Gastroesophageal sphincter (tissue), 4 donors: Measurements from ENCODE around the gene TUBA1B. TPM values are rescaled to one million over a fixed set of nuclear protein-coding genes. Genes with fewer than 3 reads are reported as not detected.

Experiments
- ATAC-seq: fragments of 150-250 bp; one replicate; pipeline ENCODE4 v1.9.1; 2016; ENCODE audit warnings: mild to moderate bottlenecking, moderate library complexity
- H3K27ac ChIP-seq, 4 donors: fragments of 200-600 bp; sonication (generic) in 3 of 4; 1 replicate in 3 of 4; 2 replicates in 1 of 4; pipeline ENCODE4 v1.5.1; 2016 to 2019
- H3K27me3 ChIP-seq: fragments of 200-600 bp; sonication (generic); one replicate; pipeline ENCODE4 v1.5.1; 2019
- H3K36me3 ChIP-seq, 2 donors: fragments of 200-600 bp; sonication (generic); one replicate each; pipeline ENCODE4 v1.5.1; 2019; ENCODE audit warnings: control low read depth in 1 of 2
- H3K4me1 ChIP-seq, 3 donors: fragments of 200-600 bp; sonication (generic); 1 replicate in 2 of 3; 2 replicates in 1 of 3; pipeline ENCODE4 v1.5.1; 2016 to 2019; ENCODE audit warnings: control low read depth in 2 of 3
- H3K4me3 ChIP-seq, 2 donors: fragments of 200-600 bp; sonication (generic); one replicate each; pipeline ENCODE4 v1.5.1; 2019; ENCODE audit warnings: mild to moderate bottlenecking in 1 of 2, moderate library complexity in 1 of 2
- H3K9me3 ChIP-seq, 3 donors: fragments of 200-600 bp; sonication (generic); one replicate each; pipeline ENCODE4 v1.5.1; 2017 to 2019; ENCODE audit warnings: control low read depth in 2 of 3
- EP300 ChIP-seq: sonication (generic); formaldehyde crosslinking; IDR thresholded peaks from one replicate; pipeline ENCODE4 v1.6.1; 2017; ENCODE audit warnings: antibody characterized with exemption, mild to moderate bottlenecking
- POLR2A ChIP-seq, 2 donors: fragments of 450-650 bp; IDR thresholded peaks; one replicate each; pipeline ENCODE4 v1.6.1; 2017; ENCODE audit warnings: antibody characterized with exemption in 2 of 2, mild to moderate bottlenecking in 2 of 2, moderate library complexity in 1 of 2
- POLR2AphosphoS5 ChIP-seq: sonication (generic); formaldehyde crosslinking; IDR thresholded peaks from one replicate; pipeline ENCODE4 v1.6.1; 2017; ENCODE audit warnings: antibody characterized with exemption
- WGBS, 2 donors: methylation state at CpG; one replicate each; pipeline ENCODE4 v1.1.5; 2018; ENCODE audit warnings: low coverage in 1 of 2; 5-methylcytosine and 5-hydroxymethylcytosine counted together
- total RNA-seq, 4 donors: library from RNA; depleted of rRNA; stranded (reverse); fragments of >200 nt; gene quantifications; one replicate each; pipeline ENCODE4 v1.1.0, GENCODE V29; 2016
- TF ChIP-seq, protein P1 (sequence below), 4 experiments: fragments of 200-600 bp in 2 of 4; fragments of 450-650 bp in 2 of 4; sonication (generic) in 1 of 4; IDR thresholded peaks; one replicate each; pipeline ENCODE4 v1.5.1; 2017 to 2019; ENCODE audit warnings: antibody characterized with exemption in 4 of 4, mild to moderate bottlenecking in 2 of 4, moderate library complexity in 2 of 4

Gene TUBA1B
- total RNA-seq, 4 donors from 2014 or later, result 568 to 1,050 (median 731) TPM

DNA sequence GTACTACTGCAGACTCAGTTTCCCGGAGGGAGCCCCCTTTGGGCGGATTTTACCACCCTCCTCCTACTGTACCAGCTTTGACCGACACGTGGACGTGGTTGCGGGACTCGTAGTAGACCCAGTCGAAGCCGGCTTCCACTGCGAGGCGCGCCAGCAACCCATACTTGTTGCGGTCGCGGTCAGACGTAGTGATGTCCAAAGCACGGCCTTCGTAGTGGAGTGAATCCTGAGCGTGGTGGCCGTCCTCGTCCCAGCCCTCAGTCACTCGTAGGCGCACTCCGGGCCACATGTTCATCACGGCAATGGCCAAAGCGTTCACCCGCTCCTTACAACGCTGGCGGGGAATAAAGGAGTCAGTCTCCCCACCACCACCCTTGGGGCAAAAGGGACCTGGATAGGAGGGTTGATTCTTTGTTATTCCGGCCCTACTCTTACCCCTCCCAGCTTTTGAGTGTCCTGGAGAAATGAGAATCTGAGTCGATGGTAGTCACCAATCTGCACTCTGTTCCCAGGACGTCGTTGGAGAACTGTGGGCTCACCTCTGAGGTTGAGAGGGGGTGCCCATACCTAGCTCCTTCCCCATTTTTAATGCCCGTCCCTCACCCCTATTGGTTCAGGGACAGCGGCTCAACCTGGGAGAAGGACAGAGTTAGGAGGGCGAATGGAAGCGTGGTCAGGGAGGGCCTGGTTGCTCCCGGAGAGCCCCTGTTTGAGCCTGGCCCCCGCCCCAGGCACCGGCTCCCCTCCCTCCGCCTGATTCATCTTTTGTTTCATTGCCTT is 39.9 kb downstream of the TUBA1B start:
- peaks cover 0 to 76% (median 48%) of the 10 kb centered on the region in 3 donors for H3K4me1 ChIP-seq
- H3K27me3 ChIP-seq, result peaks cover 67% of the 10 kb centered on the region
- peak overlapping the region in 1 of 2 donors; percentile 39 for H3K4me3 ChIP-seq
- peaks cover 0 to 6% of the 10 kb centered on the region in 2 donors for H3K36me3 ChIP-seq
- TF ChIP-seq POLR2A (IDR thresholded peaks at IDR 0.05) (no peak), EP300 (no peak), POLR2AphosphoS5 (no peak)
- TF ChIP-seq, protein P1, sequence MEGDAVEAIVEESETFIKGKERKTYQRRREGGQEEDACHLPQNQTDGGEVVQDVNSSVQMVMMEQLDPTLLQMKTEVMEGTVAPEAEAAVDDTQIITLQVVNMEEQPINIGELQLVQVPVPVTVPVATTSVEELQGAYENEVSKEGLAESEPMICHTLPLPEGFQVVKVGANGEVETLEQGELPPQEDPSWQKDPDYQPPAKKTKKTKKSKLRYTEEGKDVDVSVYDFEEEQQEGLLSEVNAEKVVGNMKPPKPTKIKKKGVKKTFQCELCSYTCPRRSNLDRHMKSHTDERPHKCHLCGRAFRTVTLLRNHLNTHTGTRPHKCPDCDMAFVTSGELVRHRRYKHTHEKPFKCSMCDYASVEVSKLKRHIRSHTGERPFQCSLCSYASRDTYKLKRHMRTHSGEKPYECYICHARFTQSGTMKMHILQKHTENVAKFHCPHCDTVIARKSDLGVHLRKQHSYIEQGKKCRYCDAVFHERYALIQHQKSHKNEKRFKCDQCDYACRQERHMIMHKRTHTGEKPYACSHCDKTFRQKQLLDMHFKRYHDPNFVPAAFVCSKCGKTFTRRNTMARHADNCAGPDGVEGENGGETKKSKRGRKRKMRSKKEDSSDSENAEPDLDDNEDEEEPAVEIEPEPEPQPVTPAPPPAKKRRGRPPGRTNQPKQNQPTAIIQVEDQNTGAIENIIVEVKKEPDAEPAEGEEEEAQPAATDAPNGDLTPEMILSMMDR (IDR thresholded peaks at IDR 0.05), result no peak
- no peaks in the 10 kb centered on the region for H3K9me3 ChIP-seq
- no peak for ATAC-seq
- WGBS, 2 donors, result 33 to 42% methylated on average over 3 to 16 of the region's 41 CpGs
- peak overlapping the region in 3 of 4 donors; percentile 48 to 65 (median 49) for H3K27ac ChIP-seq

DNA sequence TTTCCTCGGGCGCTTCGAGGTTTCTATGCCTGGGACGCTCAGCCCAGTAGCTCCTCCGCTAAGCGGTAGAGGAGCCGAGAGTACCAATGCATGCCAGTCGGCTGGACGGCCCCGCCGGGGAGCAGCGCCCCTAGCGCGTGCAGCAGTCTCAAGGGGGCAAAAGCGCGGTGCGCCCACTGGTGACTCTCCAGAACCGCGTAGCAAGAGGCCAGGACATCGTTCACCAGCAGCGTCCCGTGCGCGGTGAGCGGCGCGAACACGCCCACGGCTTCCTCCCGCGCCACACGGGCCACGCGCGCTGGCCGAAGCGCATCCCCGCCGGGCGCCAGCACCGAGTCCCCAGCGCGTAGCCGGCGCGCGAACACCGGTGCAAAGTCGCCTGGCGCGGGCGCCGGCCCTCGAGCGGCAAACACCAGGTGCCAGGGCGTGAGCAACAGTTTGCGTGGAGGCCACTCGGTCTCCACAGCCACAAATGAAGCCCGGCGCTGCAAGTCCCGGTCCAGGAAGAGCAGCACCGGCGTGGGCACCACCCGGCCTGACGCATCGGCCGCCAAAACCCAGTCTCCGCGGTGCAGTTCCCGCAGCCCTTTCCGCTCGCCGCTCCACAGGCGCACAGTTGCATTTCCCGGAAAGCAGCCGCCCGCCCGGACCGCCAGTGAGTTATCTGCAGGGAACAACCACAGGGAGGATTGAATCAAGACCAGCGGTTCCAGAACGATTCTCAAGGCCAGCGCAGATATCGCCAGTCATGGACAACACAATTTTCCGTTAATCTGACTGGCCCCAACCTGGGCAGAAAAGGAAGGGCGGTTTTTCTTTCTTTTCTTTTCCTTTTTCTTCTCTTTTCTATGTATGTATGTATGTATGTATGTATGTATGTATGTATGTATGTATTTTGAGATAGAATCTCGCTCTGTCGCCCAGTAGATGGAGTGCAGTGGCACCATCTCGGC is 41.1 kb downstream of the TUBA1B start:
- TF ChIP-seq EP300 (no peak), POLR2AphosphoS5 (peak; percentile 20)
- TF ChIP-seq, protein P1 (IDR thresholded peaks at IDR 0.05), result peak in 2 of 4 experiments; percentile 21 to 38
- H3K9me3 ChIP-seq, result no peaks in the 10 kb centered on the region
- no peak for ATAC-seq
- H3K36me3 ChIP-seq, result no peaks in the 10 kb centered on the region
- H3K27ac ChIP-seq, result no peak overlapping the region
- H3K4me3 ChIP-seq, result peak overlapping the region in 1 of 2 donors; percentile 46
- 27 to 44% methylated on average over 6 to 11 of the region's 88 CpGs for WGBS, 2 donors
- peaks cover 0 to 82% (median 48%) of the 10 kb centered on the region in 3 donors for H3K4me1 ChIP-seq
- H3K27me3 ChIP-seq, result peaks cover 67% of the 10 kb centered on the region

DNA sequence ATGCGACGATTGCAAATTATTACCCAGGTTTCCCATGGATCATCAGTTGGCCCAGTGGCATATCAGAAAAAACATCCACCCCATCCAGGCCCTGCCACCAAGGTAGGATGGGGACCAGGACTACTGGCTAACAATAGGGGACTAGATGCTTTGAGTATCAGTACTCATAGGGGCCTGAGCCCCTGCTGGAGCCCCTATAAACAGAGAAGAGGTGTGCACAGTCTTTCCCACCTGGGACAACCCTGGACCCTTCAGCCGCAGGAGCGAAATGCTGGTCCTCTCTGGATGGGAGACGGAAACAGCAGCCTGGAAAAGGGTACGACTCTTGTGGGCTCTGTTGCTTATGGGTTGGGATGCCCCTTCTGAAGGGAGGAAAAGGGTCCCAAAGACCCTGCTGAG is 42.3 kb downstream of the TUBA1B start:
- 17% methylated on average over 2 of the region's 6 CpGs; no CpG with 5 or more reads in 1 of the 2 donors for WGBS, 2 donors
- H3K36me3 ChIP-seq, result no peaks in the 10 kb centered on the region
- H3K9me3 ChIP-seq, result no peaks in the 10 kb centered on the region
- no peak for TF ChIP-seq POLR2AphosphoS5
- TF ChIP-seq EP300, result no peak
- TF ChIP-seq, protein P1 (IDR thresholded peaks at IDR 0.05), result no peak
- TF ChIP-seq POLR2A (IDR thresholded peaks at IDR 0.05), result no peak
- peaks cover 56% of the 10 kb centered on the region for H3K27me3 ChIP-seq
- H3K4me3 ChIP-seq, result no peak overlapping the region
- no peak overlapping the region for H3K27ac ChIP-seq
- no peak for ATAC-seq
- peaks cover 0 to 70% (median 38%) of the 10 kb centered on the region in 3 donors for H3K4me1 ChIP-seq

DNA sequence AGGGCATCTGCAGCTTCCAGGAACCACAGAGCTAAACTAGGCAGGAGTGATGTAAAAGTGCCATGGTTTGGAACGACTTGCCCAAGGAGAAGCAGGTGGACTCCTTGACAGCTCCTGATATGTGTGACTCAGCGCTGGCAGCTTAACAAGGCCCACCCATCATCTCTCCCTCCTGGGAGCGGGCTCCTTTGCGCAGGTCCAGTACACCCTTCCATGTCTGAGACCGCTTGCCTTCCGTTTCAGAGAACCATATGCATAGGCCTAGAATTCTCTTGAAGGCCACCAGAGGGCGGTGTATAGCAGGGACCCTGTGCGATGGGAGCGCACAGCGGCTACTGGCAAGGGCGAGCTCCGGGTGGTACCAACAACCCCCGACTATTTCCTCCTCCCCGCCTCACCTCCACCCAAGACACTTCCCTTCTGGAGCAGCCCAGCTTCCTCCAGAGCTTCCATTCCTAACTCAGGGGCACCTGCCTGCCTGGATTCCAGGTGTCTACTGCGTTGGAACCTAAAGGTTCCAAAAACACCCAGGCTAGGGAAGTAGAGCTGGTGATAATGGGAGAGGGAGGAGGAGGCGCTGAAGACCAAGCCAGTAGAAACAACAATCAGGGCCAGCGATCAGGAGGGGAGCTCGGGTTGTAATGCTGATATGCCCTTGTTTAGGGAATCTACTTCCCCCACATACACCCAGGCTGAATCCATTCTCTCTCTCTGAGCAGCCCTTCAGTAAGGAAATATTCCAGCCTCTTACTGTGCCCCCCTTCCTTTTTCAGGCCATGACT is 42.9 kb downstream of the TUBA1B start:
- Histone ChIP-seq H3K9me3 (no peaks in the 10 kb centered on the region), H3K36me3 (no peaks in the 10 kb centered on the region), H3K27ac (peak overlapping the region in 1 of 4 donors; percentile 26), H3K27me3 (peaks cover 50% of the 10 kb centered on the region), H3K4me1 (peaks cover 0 to 64% (median 33%) of the 10 kb centered on the region in 3 donors), H3K4me3 (peak overlapping the region in 1 of 2 donors; percentile 8)
- 0 to 3% methylated on average over 2 to 16 of the region's 18 CpGs for WGBS, 2 donors
- TF ChIP-seq, protein P1 (IDR thresholded peaks at IDR 0.05), result peak; percentile 78 to 94 (median 84)
- peak; percentile 5 for TF ChIP-seq POLR2AphosphoS5
- no peak for TF ChIP-seq POLR2A (IDR thresholded peaks at IDR 0.05)
- TF ChIP-seq EP300, result no peak
- peak; percentile 87 for ATAC-seq
